Effector memory CD8-positive, alpha-beta T cell (primary cell): Measurements from ENCODE around the gene FANK1.

Experiments used
- ATAC-seq: fragments of 150-1000 bp; cut with Tn5 transposase; replicated peaks from 2 replicates; pipeline ENCODE4 v1.10.0; 2021; ENCODE audit warnings: mild to moderate bottlenecking, moderate library complexity
- DNase-seq, 3 experiments: peaks; one replicate each; pipeline ENCODE4 v3.0.0; 2021
- H3K27ac Mint-ChIP-seq, 2 donors: one replicate each; pipeline ENCODE4 v1.8.0; 2022; ENCODE audit warnings: mild to moderate bottlenecking in 2 of 2, mixed read lengths in 2 of 2, moderate library complexity in 2 of 2
- H3K27me3 Mint-ChIP-seq, 2 donors: one replicate each; pipeline ENCODE4 v1.8.0; 2022; ENCODE audit warnings: mixed read lengths in 2 of 2
- H3K36me3 Mint-ChIP-seq: one replicate; pipeline ENCODE4 v1.8.0; 2022; ENCODE audit warnings: mild to moderate bottlenecking, moderate library complexity, mixed read lengths; ENCODE audit not compliant: insufficient read depth
- H3K4me1 Mint-ChIP-seq, 2 donors: one replicate each; pipeline ENCODE4 v1.8.0; 2022; ENCODE audit warnings: low read depth in 2 of 2, mixed read lengths in 2 of 2
- H3K4me3 Mint-ChIP-seq, 2 donors: one replicate each; pipeline ENCODE4 v1.8.0; 2022; ENCODE audit warnings: mild to moderate bottlenecking in 2 of 2, mixed read lengths in 2 of 2, moderate library complexity in 2 of 2
- H3K9me3 Mint-ChIP-seq, 2 donors: one replicate each; pipeline ENCODE4 v1.8.0; 2022; ENCODE audit warnings: mixed read lengths in 2 of 2

Gene FANK1

GRCh38 chr10:125976960-125977605 is 80.7 kb downstream of the FANK1 start:
- Mint-ChIP-seq H3K9me3 (no peaks in the 10 kb centered on the region), H3K27ac (no peak overlapping the region), H3K27me3 (peaks cover 7 to 37% of the 10 kb centered on the region in 2 donors), H3K4me3 (no peak overlapping the region), H3K4me1 (peaks cover 0 to under 1% of the 10 kb centered on the region in 2 donors), H3K36me3 (no peaks in the 10 kb centered on the region)
- DNase-seq (no peak), ATAC-seq (no peak)

GRCh38 chr10:125979976-125980375 is 83.6 kb downstream of the FANK1 start:
- H3K27me3 Mint-ChIP-seq = peaks cover 20 to 37% of the 10 kb centered on the region in 2 donors
- peaks cover 0 to 9% of the 10 kb centered on the region in 2 donors for H3K4me1 Mint-ChIP-seq
- no peak for DNase-seq
- no peak for ATAC-seq
- H3K27ac Mint-ChIP-seq = no peak overlapping the region
- no peaks in the 10 kb centered on the region for H3K36me3 Mint-ChIP-seq
- H3K4me3 Mint-ChIP-seq = no peak overlapping the region
- no peaks in the 10 kb centered on the region for H3K9me3 Mint-ChIP-seq

GRCh38 chr10:125980521-125981035 is 84.2 kb downstream of the FANK1 start:
- no peaks in the 10 kb centered on the region for H3K36me3 Mint-ChIP-seq
- DNase-seq (no peak), ATAC-seq (no peak)
- no peaks in the 10 kb centered on the region for H3K9me3 Mint-ChIP-seq
- peaks cover 20 to 37% of the 10 kb centered on the region in 2 donors for H3K27me3 Mint-ChIP-seq
- H3K4me1 Mint-ChIP-seq = peaks cover 0 to 9% of the 10 kb centered on the region in 2 donors
- no peak overlapping the region for H3K27ac Mint-ChIP-seq
- H3K4me3 Mint-ChIP-seq = no peak overlapping the region

- DNase-seq (peak in 2 of 3 experiments; percentile 45 to 49), ATAC-seq (peak; percentile 87)
- Mint-ChIP-seq H3K9me3 (no peaks in the 10 kb centered on the region), H3K4me3 (no peak overlapping the region), H3K36me3 (no peaks in the 10 kb centered on the region), H3K4me1 (peaks cover 0 to 9% of the 10 kb centered on the region in 2 donors), H3K27me3 (peaks cover 18 to 29% of the 10 kb centered on the region in 2 donors), H3K27ac (no peak overlapping the region)
Observed at GRCh38 chr10:125982260-125982948, 86.0 kb downstream of the FANK1 start.

- no peak for DNase-seq
- Mint-ChIP-seq H3K36me3 (no peaks in the 10 kb centered on the region), H3K4me1 (peaks cover 0 to 9% of the 10 kb centered on the region in 2 donors)
Observed at GRCh38 chr10:125983161-125983560, 86.8 kb downstream of the FANK1 start.

GRCh38 chr10:125983656-125984055 is 87.3 kb downstream of the FANK1 start:
- no peak overlapping the region for H3K4me3 Mint-ChIP-seq
- H3K9me3 Mint-ChIP-seq = no peaks in the 10 kb centered on the region
- H3K27me3 Mint-ChIP-seq = peaks cover 17 to 19% of the 10 kb centered on the region in 2 donors
- no peaks in the 10 kb centered on the region for H3K36me3 Mint-ChIP-seq
- H3K4me1 Mint-ChIP-seq = peaks cover 0 to 9% of the 10 kb centered on the region in 2 donors
- H3K27ac Mint-ChIP-seq = no peak overlapping the region
- DNase-seq (no peak), ATAC-seq (no peak)

More at GRCh38 chr10:125983161-125983560, 86.8 kb downstream of the FANK1 start:
- Mint-ChIP-seq H3K9me3 (no peaks in the 10 kb centered on the region), H3K27ac (no peak overlapping the region), H3K27me3 (peaks cover 19 to 21% of the 10 kb centered on the region in 2 donors), H3K4me3 (no peak overlapping the region)
- ATAC-seq = no peak

- H3K27ac Mint-ChIP-seq = no peak overlapping the region
- ATAC-seq (no peak), DNase-seq (no peak)
- H3K9me3 Mint-ChIP-seq = no peaks in the 10 kb centered on the region
- H3K4me1 Mint-ChIP-seq = peaks cover 0 to 9% of the 10 kb centered on the region in 2 donors
- no peaks in the 10 kb centered on the region for H3K36me3 Mint-ChIP-seq
- peaks cover 10 to 19% of the 10 kb centered on the region in 2 donors for H3K27me3 Mint-ChIP-seq
- H3K4me3 Mint-ChIP-seq = no peak overlapping the region
Observed at GRCh38 chr10:125984346-125984745, 88.0 kb downstream of the FANK1 start.

GRCh38 chr10:125984865-125985495 is 88.6 kb downstream of the FANK1 start:
- Mint-ChIP-seq H3K4me1 (peaks cover 0 to 10% of the 10 kb centered on the region in 2 donors), H3K27me3 (peaks cover 8 to 19% of the 10 kb centered on the region in 2 donors), H3K4me3 (no peak overlapping the region), H3K36me3 (no peaks in the 10 kb centered on the region), H3K27ac (no peak overlapping the region), H3K9me3 (no peaks in the 10 kb centered on the region)
- ATAC-seq = no peak
- DNase-seq = no peak

GRCh38 chr10:125985557-125986240 is 89.3 kb downstream of the FANK1 start:
- DNase-seq = no peak
- H3K27ac Mint-ChIP-seq = no peak overlapping the region
- peaks cover 3 to 19% of the 10 kb centered on the region in 2 donors for H3K27me3 Mint-ChIP-seq
- ATAC-seq = no peak
- no peak overlapping the region for H3K4me3 Mint-ChIP-seq
- H3K4me1 Mint-ChIP-seq = peaks cover 0 to 10% of the 10 kb centered on the region in 2 donors
- no peaks in the 10 kb centered on the region for H3K9me3 Mint-ChIP-seq
- no peaks in the 10 kb centered on the region for H3K36me3 Mint-ChIP-seq

GRCh38 chr10:125989791-125990190 is 93.4 kb downstream of the FANK1 start:
- no peak for ATAC-seq
- Mint-ChIP-seq H3K4me3 (no peak overlapping the region), H3K36me3 (no peaks in the 10 kb centered on the region), H3K9me3 (no peaks in the 10 kb centered on the region), H3K27me3 (peaks cover 0 to 6% of the 10 kb centered on the region in 2 donors), H3K27ac (peak overlapping the region in 1 of 2 donors; percentile 70), H3K4me1 (peaks cover 0 to 1% of the 10 kb centered on the region in 2 donors)
- no peak for DNase-seq

GRCh38 chr10:125990974-125991373 is 94.6 kb downstream of the FANK1 start:
- DNase-seq (no peak), ATAC-seq (no peak)
- Mint-ChIP-seq H3K27ac (peak overlapping the region in 1 of 2 donors; percentile 70), H3K9me3 (no peaks in the 10 kb centered on the region), H3K36me3 (no peaks in the 10 kb centered on the region), H3K27me3 (peaks cover 0 to 6% of the 10 kb centered on the region in 2 donors), H3K4me1 (peaks cover 0 to 1% of the 10 kb centered on the region in 2 donors), H3K4me3 (no peak overlapping the region)

GRCh38 chr10:125991392-125991791 is 95.0 kb downstream of the FANK1 start:
- Mint-ChIP-seq H3K36me3 (no peaks in the 10 kb centered on the region), H3K4me1 (peaks cover 0 to 1% of the 10 kb centered on the region in 2 donors), H3K27ac (no peak overlapping the region), H3K4me3 (no peak overlapping the region), H3K9me3 (no peaks in the 10 kb centered on the region), H3K27me3 (peaks cover 0 to 6% of the 10 kb centered on the region in 2 donors)
- DNase-seq (no peak), ATAC-seq (no peak)

GRCh38 chr10:125992254-125992653 is 95.9 kb downstream of the FANK1 start:
- no peak overlapping the region for H3K4me3 Mint-ChIP-seq
- H3K9me3 Mint-ChIP-seq = no peaks in the 10 kb centered on the region
- ATAC-seq (no peak), DNase-seq (no peak)
- H3K27ac Mint-ChIP-seq = no peak overlapping the region
- H3K36me3 Mint-ChIP-seq = no peaks in the 10 kb centered on the region
- peaks cover 0 to 1% of the 10 kb centered on the region in 2 donors for H3K4me1 Mint-ChIP-seq
- peaks cover 5 to 6% of the 10 kb centered on the region in 2 donors for H3K27me3 Mint-ChIP-seq
